GM10266 (cell line): ENCODE results near the gene DENND6B.

ENCODE experiments used
- DNase-seq: peaks from one replicate; pipeline ENCODE4 v3.0.0; 2012; ENCODE audit errors: extremely low spot score
- CTCF ChIP-seq: IDR thresholded peaks from 2 replicates; pipeline ENCODE4 v1.5.1; 2012; ENCODE audit warnings: mild to moderate bottlenecking, low read depth; ENCODE audit not compliant: control insufficient read depth, insufficient read depth; ENCODE audit errors: missing control alignments

Gene DENND6B

GRCh38 chr22:50294319-50294656 is 32.5 kb downstream of the DENND6B start:
- DNase-seq = no peak
- TF ChIP-seq CTCF = no peak

GRCh38 chr22:50293441-50294318 is 33.1 kb downstream of the DENND6B start:
- TF ChIP-seq CTCF = no peak
- no peak for DNase-seq

- DNase-seq = no peak
- no peak for TF ChIP-seq CTCF
These were observed 34.0 kb downstream of the DENND6B start for GRCh38 chr22:50292643-50293440.

GRCh38 chr22:50289942-50290630 is 36.7 kb downstream of the DENND6B start:
- no peak for DNase-seq
- no peak for TF ChIP-seq CTCF

- DNase-seq = no peak
- TF ChIP-seq CTCF = no peak
These were observed 37.5 kb downstream of the DENND6B start for GRCh38 chr22:50289151-50289941.

- DNase-seq = no peak
- no peak for TF ChIP-seq CTCF
These were observed 39.1 kb downstream of the DENND6B start for GRCh38 chr22:50287731-50288130.
